ENCODE data around the gene EVPL. TPM values are rescaled to one million over a fixed set of nuclear protein-coding genes. Genes with fewer than 3 reads are reported as not detected.

The EVPL gene
- total and polyA plus RNA-seq, 2 experiments from 2014 or later, result 0.47 to 1.3 TPM

- Histone ChIP-seq H3K79me2 (replicated peaks; ENCODE audit: insufficient read depth) (peaks cover 28% of the 10 kb centered on the region), H3K36me3 (ENCODE audit: insufficient read depth) (no peaks in the 10 kb centered on the region), H3K27me3 (ENCODE audit: insufficient read depth) (no peaks in the 10 kb centered on the region), H4K20me1 (replicated peaks; ENCODE audit: insufficient read depth) (no peaks in the 10 kb centered on the region), H3K9me2 (ENCODE audit: insufficient read depth) (no peaks in the 10 kb centered on the region), H3K4me2 (no peak overlapping the region), H3K27ac (ENCODE audit: low read depth) (no peak overlapping the region), H2AFZ (no peak overlapping the region), H3K4me3 (no peak overlapping the region), H3K4me1 (ENCODE audit: insufficient read depth) (peaks cover 32% of the 10 kb centered on the region), H3F3A (replicated peaks; ENCODE audit: low read depth) (peaks cover 9% of the 10 kb centered on the region)
- DNase-seq (ENCODE audit: low spot score) (no peak), ATAC-seq (no peak)
- TF ChIP-seq CTCF (conservative IDR thresholded peaks at IDR 0.05; ENCODE audit: low read depth in 2 of 2), result no peak
- no peak for TF ChIP-seq CREB1 (CRISPR knock-in tag; IDR thresholded peaks at IDR 0.05; ENCODE audit: low read depth)
- no peak for TF ChIP-seq EZH2 (IDR thresholded peaks at IDR 0.05; ENCODE audit: low read depth, unreplicated experiment)
- TF ChIP-seq POLR2AphosphoS5 (IDR thresholded peaks at IDR 0.05; ENCODE audit: low read depth), result no peak
- TF ChIP-seq ZNF114 (CRISPR knock-in tag; IDR thresholded peaks at IDR 0.05), result no peak
- no peak for TF ChIP-seq JUNB (IDR thresholded peaks at IDR 0.05; ENCODE audit: unreplicated experiment)
- TF ChIP-seq STAT1 (IDR thresholded peaks at IDR 0.05; ENCODE audit: unreplicated experiment), result no peak
- TF ChIP-seq ZNF331 (CRISPR knock-in tag; IDR thresholded peaks at IDR 0.05; ENCODE audit: low read depth), result no peak
- TF ChIP-seq ZNF462 (CRISPR knock-in tag; IDR thresholded peaks at IDR 0.05), result no peak
- TF ChIP-seq NANOG (IDR thresholded peaks at IDR 0.05; ENCODE audit: borderline replicate concordance), result no peak
- Mint-ChIP-seq H3K4me3 (no peak overlapping the region), H3K27me3 (ENCODE audit: insufficient read depth, low read depth, poor library complexity) (peaks cover 4% of the 10 kb centered on the region), H3K4me1 (peaks cover 32% of the 10 kb centered on the region), H3K9me3 (no peaks in the 10 kb centered on the region), H3K27ac (no peak overlapping the region), H3K36me3 (ENCODE audit: low read depth) (peaks cover 6% of the 10 kb centered on the region; the same call in 2 of the 3 replicates)
Observed at GRCh38 chr17:75985986-75986385, 41.1 kb downstream of the EVPL start.

All from GM23338 (cell line).